Measurements from ENCODE around the gene TNFAIP8L1.

DNA sequence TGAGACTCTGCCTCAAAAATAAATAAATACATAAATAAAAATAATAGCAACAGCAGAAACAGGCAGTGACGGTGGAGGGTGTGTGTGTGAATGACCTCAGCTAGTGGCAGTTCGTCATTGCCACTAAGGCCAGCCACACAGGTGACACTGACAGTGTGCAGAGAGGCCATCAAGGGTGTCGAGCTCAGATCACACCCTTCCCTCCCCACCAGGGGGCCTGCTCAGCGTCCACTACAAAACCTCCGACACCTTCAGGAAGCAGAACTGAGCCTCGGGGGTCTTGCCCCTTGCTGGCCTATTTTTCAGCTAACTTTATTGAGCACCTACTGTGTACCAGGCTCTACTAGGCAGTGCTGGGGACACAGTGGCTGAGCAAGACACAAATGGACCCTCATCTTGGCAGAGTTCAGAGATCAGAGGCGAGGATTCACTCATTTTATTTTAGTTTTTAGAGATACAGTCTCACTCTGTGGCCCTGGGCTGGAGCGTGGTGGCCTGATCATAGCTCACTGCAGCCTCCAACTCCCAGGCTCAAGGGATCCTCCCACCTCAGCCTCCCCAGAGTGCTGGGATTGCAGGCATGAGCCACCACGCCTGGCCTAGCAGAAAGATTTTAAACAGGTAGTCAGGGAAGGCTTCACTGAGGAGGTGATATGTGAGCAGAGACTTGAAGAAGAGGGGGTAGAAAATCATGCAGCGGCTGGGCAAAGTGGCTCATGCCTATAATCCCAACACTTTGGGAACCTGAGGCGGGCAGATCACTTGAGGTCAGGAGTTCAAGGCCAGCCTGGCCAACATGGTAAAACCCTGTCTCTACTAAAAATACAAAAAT lies 49.5 kb upstream of the TNFAIP8L1 start:
- TF ChIP-seq, protein P1, sequence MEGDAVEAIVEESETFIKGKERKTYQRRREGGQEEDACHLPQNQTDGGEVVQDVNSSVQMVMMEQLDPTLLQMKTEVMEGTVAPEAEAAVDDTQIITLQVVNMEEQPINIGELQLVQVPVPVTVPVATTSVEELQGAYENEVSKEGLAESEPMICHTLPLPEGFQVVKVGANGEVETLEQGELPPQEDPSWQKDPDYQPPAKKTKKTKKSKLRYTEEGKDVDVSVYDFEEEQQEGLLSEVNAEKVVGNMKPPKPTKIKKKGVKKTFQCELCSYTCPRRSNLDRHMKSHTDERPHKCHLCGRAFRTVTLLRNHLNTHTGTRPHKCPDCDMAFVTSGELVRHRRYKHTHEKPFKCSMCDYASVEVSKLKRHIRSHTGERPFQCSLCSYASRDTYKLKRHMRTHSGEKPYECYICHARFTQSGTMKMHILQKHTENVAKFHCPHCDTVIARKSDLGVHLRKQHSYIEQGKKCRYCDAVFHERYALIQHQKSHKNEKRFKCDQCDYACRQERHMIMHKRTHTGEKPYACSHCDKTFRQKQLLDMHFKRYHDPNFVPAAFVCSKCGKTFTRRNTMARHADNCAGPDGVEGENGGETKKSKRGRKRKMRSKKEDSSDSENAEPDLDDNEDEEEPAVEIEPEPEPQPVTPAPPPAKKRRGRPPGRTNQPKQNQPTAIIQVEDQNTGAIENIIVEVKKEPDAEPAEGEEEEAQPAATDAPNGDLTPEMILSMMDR (conservative IDR thresholded peaks at IDR 0.05; ENCODE audit: low read length), result peak; percentile 64
- no peak for TF ChIP-seq EZH2phosphoT487 (IDR thresholded peaks at IDR 0.05; ENCODE audit: borderline replicate concordance)

Measured in Loucy (cell line).